Type B pancreatic cell (in vitro differentiated cells): Measurements from ENCODE around the gene EIF4G3. TPM values are rescaled to one million over a fixed set of nuclear protein-coding genes. Genes with fewer than 3 reads are reported as not detected.

Experiments used
- DNase-seq: peaks from one replicate; pipeline ENCODE4 v3.0.0; 2021; ENCODE audit warnings: mixed read lengths; ENCODE audit not compliant: unreplicated experiment; ENCODE audit errors: extremely low spot score
- H3K27ac Mint-ChIP-seq: 2 replicates; pipeline ENCODE4 v1.8.0; 2021; ENCODE audit warnings: mild to moderate bottlenecking, mixed read lengths
- H3K27me3 Mint-ChIP-seq: 2 replicates; pipeline ENCODE4 v1.8.0; 2021; ENCODE audit warnings: mixed read lengths
- H3K36me3 Mint-ChIP-seq: 2 replicates; pipeline ENCODE4 v1.8.0; 2021; ENCODE audit warnings: mixed read lengths
- H3K4me1 Mint-ChIP-seq: one replicate; pipeline ENCODE4 v1.8.0; 2021; ENCODE audit warnings: mixed read lengths; ENCODE audit not compliant: unreplicated experiment
- H3K4me3 Mint-ChIP-seq: 2 replicates; pipeline ENCODE4 v1.8.0; 2021; ENCODE audit warnings: mild to moderate bottlenecking, mixed read lengths
- H3K9me3 Mint-ChIP-seq: 2 replicates; pipeline ENCODE4 v1.8.0; 2021; ENCODE audit warnings: mixed read lengths
- total RNA-seq: library from RNA; stranded (reverse); gene quantifications from 2 replicates; pipeline ENCODE4 v1.2.1, GENCODE V29; 2021; ENCODE audit warnings: low replicate concordance
- TF ChIP-seq, protein P1 (sequence below): fragments of 200-600 bp; sonication (generic); conservative IDR thresholded peaks from 2 replicates; pipeline ENCODE4 v1.5.0; 2021; ENCODE audit warnings: antibody characterized with exemption, mild to moderate bottlenecking

Gene EIF4G3
- total RNA-seq, 1 donor from 2014 or later: 71.5 TPM

DNA sequence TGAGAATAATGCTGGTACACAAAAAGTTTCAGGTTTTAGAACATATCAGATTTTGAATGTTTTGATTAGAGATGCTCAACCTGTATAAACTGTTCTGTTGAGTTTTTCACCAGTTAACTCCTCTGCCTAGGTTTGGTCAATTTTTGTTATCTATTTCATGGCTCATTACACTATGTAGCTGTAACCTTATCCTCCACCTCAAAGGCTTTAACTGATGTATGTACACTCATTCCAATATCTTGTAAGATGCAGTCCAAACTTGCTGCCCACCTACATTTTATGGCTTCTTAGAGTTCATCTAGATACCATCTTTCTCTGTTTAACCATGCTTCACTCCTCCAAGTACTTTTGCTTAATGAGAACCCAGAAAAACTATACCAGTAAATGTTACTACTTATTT is 107.8 kb downstream of the EIF4G3 start:
- Mint-ChIP-seq H3K27ac (no peak overlapping the region), H3K27me3 (no peaks in the 10 kb centered on the region), H3K4me3 (no peak overlapping the region), H3K9me3 (no peaks in the 10 kb centered on the region), H3K4me1 (peaks cover 9% of the 10 kb centered on the region), H3K36me3 (no peaks in the 10 kb centered on the region)
- DNase-seq: no peak
- TF ChIP-seq, protein P1, sequence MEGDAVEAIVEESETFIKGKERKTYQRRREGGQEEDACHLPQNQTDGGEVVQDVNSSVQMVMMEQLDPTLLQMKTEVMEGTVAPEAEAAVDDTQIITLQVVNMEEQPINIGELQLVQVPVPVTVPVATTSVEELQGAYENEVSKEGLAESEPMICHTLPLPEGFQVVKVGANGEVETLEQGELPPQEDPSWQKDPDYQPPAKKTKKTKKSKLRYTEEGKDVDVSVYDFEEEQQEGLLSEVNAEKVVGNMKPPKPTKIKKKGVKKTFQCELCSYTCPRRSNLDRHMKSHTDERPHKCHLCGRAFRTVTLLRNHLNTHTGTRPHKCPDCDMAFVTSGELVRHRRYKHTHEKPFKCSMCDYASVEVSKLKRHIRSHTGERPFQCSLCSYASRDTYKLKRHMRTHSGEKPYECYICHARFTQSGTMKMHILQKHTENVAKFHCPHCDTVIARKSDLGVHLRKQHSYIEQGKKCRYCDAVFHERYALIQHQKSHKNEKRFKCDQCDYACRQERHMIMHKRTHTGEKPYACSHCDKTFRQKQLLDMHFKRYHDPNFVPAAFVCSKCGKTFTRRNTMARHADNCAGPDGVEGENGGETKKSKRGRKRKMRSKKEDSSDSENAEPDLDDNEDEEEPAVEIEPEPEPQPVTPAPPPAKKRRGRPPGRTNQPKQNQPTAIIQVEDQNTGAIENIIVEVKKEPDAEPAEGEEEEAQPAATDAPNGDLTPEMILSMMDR: no peak

DNA sequence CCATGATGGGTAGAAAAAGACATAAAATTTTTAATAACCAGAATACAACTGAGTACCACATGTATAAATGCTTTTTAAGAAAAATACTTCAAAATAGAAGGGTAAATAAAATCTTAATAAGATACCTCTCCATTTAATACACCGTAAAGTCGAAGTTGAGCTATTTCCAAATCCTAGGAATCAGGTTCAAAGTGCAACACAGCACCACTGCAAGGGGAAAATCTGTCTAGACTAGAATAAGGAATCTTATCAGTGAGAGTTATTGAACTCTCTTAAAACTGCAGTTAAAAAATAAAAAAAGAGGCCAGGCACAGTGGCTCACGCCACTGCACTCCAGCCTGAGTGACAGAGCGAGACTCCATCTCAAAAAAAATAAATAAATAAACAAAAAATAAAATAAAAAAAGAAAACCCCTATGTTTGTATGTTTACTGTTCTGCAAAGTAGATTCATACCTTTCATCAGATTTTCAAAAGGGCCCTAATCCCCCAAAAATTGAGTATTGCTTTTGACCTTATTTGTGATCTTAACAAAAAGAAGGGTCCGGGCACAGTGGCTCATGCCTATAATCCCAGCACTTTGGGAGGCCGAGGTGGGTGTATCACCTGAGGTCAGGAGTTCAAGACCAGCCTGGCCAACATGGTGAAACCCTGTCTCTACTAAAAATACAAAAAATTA is 109.0 kb downstream of the EIF4G3 start:
- H3K36me3 Mint-ChIP-seq: no peaks in the 10 kb centered on the region
- TF ChIP-seq, protein P1: no peak
- no peak overlapping the region for H3K4me3 Mint-ChIP-seq
- no peaks in the 10 kb centered on the region for H3K27me3 Mint-ChIP-seq
- no peaks in the 10 kb centered on the region for H3K9me3 Mint-ChIP-seq
- no peak overlapping the region for H3K27ac Mint-ChIP-seq
- DNase-seq: no peak
- peaks cover 9% of the 10 kb centered on the region for H3K4me1 Mint-ChIP-seq

DNA sequence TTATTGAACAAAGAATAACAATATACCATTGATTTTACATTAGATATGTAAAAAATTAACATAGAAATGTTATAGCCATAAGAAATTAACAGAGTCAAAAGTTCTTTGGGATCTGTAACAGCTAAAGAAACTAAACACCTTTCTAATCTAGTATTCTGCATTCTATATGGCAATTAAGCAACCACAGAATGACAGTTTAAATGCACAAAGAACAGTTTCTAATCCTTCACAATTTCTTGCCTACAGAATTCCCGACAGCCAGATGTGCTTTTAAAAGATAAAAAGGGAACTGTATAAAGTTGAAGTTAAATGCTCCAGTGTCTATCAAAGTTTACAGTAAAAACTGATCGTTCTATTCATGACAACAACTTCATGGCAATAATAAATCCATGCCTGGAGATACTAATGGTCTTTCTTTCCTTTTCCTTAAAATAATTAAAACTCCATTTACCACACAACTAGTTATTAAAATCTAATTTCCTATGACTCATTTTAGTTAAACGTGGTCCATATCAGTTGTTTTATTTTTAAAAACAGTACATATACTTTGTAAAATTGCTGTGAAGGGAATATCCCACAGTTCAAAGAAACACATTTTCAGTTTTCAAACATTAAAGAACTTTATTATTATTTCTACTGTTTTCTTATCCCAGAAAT is 110.2 kb downstream of the EIF4G3 start:
- H3K27me3 Mint-ChIP-seq: no peaks in the 10 kb centered on the region
- H3K27ac Mint-ChIP-seq: no peak overlapping the region
- DNase-seq: no peak

DNA sequence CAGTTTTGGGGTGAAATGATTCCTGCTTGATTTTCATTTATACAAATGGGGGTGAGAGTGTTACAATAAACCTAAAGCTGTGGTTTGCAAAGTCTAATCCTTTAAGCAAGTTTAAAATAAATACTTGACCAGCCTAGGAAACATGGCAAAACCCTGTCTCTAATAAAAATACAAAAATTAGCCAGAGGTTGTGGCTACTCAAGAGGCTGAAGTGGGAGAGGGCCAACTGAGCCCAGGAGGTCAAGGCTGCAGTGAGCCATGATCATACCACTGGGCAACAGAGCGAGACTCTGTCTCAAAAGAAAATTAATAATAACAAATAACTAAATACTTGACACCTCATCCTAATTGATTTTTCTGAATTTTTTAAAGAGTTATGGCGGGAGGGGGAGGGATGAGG is 110.8 kb downstream of the EIF4G3 start:
- Mint-ChIP-seq H3K27me3 (no peaks in the 10 kb centered on the region), H3K9me3 (no peaks in the 10 kb centered on the region), H3K4me1 (peaks cover 9% of the 10 kb centered on the region), H3K4me3 (no peak overlapping the region), H3K27ac (no peak overlapping the region), H3K36me3 (no peaks in the 10 kb centered on the region)
- TF ChIP-seq, protein P1: no peak
- no peak for DNase-seq

More for the DNA sequence above, 110.2 kb downstream of the EIF4G3 start:
- H3K4me1 Mint-ChIP-seq: peaks cover 9% of the 10 kb centered on the region
- no peak overlapping the region for H3K4me3 Mint-ChIP-seq
- H3K9me3 Mint-ChIP-seq: no peaks in the 10 kb centered on the region
- TF ChIP-seq, protein P1: no peak
- H3K36me3 Mint-ChIP-seq: no peaks in the 10 kb centered on the region

DNA sequence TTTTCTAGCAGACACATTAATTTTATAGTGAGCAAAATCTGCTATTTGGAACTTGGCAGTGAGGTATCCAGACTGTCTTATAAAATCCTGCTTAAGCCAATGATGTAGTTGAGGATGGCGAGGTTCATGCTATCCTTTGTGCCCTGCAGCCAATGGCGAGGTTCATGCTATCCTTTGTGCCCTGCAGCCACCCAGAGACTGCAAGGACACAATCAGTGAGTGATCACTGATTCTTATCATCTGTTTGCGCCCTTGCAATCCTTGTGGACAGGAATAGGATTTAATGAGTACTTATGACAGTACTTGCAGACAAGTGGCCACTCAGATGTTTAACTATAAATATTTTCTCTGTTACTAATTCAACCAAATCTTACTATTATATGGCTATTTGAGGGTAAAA is 112.6 kb downstream of the EIF4G3 start:
- DNase-seq: no peak
- Mint-ChIP-seq H3K27me3 (no peaks in the 10 kb centered on the region), H3K4me3 (no peak overlapping the region), H3K36me3 (no peaks in the 10 kb centered on the region), H3K9me3 (no peaks in the 10 kb centered on the region), H3K4me1 (peaks cover under 1% of the 10 kb centered on the region), H3K27ac (no peak overlapping the region)
- TF ChIP-seq, protein P1: no peak
